Natural killer cell (primary cell): ENCODE data around the gene PLP1. TPM values are rescaled to one million over a fixed set of nuclear protein-coding genes. Genes with fewer than 3 reads are reported as not detected.
"Not testable (repeated sequence)": the region's sequence is repeated elsewhere in the genome, so short reads cannot be mapped to it uniquely, and the experiment has no call there.

Experiments used
- ATAC-seq, 3 donors: fragments of 150-1000 bp in 2 of 3; fragments of 200-7000 bp in 1 of 3; cut with Tn5 transposase; 1 replicate in 1 of 3; 2 replicates in 2 of 3; pipeline ENCODE4 v1.10.0; 2021; ENCODE audit warnings: mild to moderate bottlenecking in 2 of 3, moderate library complexity in 2 of 3
- DNase-seq, 2 donors: peaks; one replicate each; pipeline versions ENCODE4 v3.0.0 to v3.0.0-alpha.2; 2013 to 2021; ENCODE audit warnings: mixed read lengths in 1 of 2
- H3K27ac ChIP-seq: one replicate; pipeline ENCODE4 v1.5.1; 2013; ENCODE audit warnings: mild to moderate bottlenecking, low read length
- H3K27me3 ChIP-seq: one replicate; pipeline ENCODE4 v1.6.1; 2013; ENCODE audit warnings: low read length; ENCODE audit not compliant: control insufficient read depth, insufficient read depth
- H3K36me3 ChIP-seq: one replicate; pipeline ENCODE4 v1.6.1; 2013; ENCODE audit warnings: low read length; ENCODE audit not compliant: control insufficient read depth, insufficient read depth
- H3K4me1 ChIP-seq: one replicate; pipeline ENCODE4 v1.6.1; 2013; ENCODE audit warnings: low read length; ENCODE audit not compliant: control insufficient read depth, insufficient read depth
- H3K4me3 ChIP-seq: one replicate; pipeline ENCODE4 v1.5.1; 2013; ENCODE audit warnings: low read length
- H3K9me3 ChIP-seq: one replicate; pipeline ENCODE4 v1.6.1; 2013; ENCODE audit warnings: low read length; ENCODE audit not compliant: control insufficient read depth, insufficient read depth
- H3K27ac Mint-ChIP-seq, 2 donors: one replicate each; pipeline ENCODE4 v1.8.0; 2022; ENCODE audit warnings: mild to moderate bottlenecking in 2 of 2, mixed read lengths in 2 of 2, moderate library complexity in 1 of 2
- H3K27me3 Mint-ChIP-seq, 2 donors: one replicate each; pipeline ENCODE4 v1.8.0; 2022; ENCODE audit warnings: low read depth in 2 of 2, mixed read lengths in 2 of 2
- H3K36me3 Mint-ChIP-seq: one replicate; pipeline ENCODE4 v1.8.0; 2022; ENCODE audit warnings: mixed read lengths
- H3K4me1 Mint-ChIP-seq, 2 donors: one replicate each; pipeline ENCODE4 v1.8.0; 2022; ENCODE audit warnings: mixed read lengths in 2 of 2
- H3K4me3 Mint-ChIP-seq: one replicate; pipeline ENCODE4 v1.8.0; 2022; ENCODE audit warnings: mild to moderate bottlenecking, moderate library complexity, mixed read lengths
- H3K9me3 Mint-ChIP-seq, 2 donors: one replicate each; pipeline ENCODE4 v1.8.0; 2022; ENCODE audit warnings: mixed read lengths in 2 of 2
- WGBS: methylation state at CpG from one replicate; pipeline ENCODE4 v1.1.7; 2013; ENCODE audit warnings: missing lambda C conversion rate; ENCODE audit not compliant: insufficient coverage; 5-methylcytosine and 5-hydroxymethylcytosine counted together
- intact Hi-C: fragments of 100-400 bp; cut with micrococcal nuclease; formaldehyde crosslinking; loops from one replicate; pipeline ENCODE4 v1.14.2; 2022
- total RNA-seq, 4 donors: library from RNA; stranded (reverse); fragments of 120-200 nt in 1 of 4; gene quantifications; one replicate each; pipeline versions ENCODE4 v1.2.3 to v1.2.4, GENCODE V29; 2013 to 2022
- TF ChIP-seq, protein P1 (sequence below): fragments of 200-600 bp; IDR thresholded peaks from one replicate; pipeline ENCODE4 v1.8.0; 2022; ENCODE audit warnings: antibody characterized with exemption

PLP1 gene
- total RNA-seq, 3 donors from 2014 or later (not counting 1 experiment from before 2014, with no cell fraction given), result not detected

DNA sequence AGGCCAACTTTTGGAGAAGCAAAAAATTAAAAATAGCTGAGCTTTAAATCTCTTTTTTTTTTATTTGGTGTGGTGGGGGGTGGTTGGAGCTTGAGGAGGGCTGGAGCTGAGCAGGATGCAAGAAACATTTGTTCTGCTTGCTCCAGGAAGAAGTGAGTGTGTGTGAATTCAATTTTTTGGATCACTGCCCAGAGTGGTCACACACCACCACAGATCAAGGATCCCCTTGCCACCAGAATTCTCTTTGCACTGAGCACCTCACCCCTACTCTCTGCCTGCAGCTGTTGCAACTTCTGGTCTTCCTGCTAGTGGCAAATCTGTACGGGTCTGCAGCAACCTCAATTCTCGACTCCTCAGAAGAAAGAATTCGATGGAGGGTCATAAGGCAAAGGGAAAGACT lies 19.9 kb upstream of the PLP1 start:
- Histone ChIP-seq H3K27me3 (no peaks in the 10 kb centered on the region), H3K4me3 (no peak overlapping the region), H3K27ac (no peak overlapping the region), H3K9me3 (no peaks in the 10 kb centered on the region), H3K36me3 (no peaks in the 10 kb centered on the region), H3K4me1 (no peaks in the 10 kb centered on the region)
- Mint-ChIP-seq H3K27ac (no peak overlapping the region), H3K4me3 (no peak overlapping the region), H3K27me3 (no peaks in the 10 kb centered on the region), H3K36me3 (no peaks in the 10 kb centered on the region), H3K9me3 (peaks cover 0 to 3% of the 10 kb centered on the region in 2 donors), H3K4me1 (no peaks in the 10 kb centered on the region)
- TF ChIP-seq, protein P1, sequence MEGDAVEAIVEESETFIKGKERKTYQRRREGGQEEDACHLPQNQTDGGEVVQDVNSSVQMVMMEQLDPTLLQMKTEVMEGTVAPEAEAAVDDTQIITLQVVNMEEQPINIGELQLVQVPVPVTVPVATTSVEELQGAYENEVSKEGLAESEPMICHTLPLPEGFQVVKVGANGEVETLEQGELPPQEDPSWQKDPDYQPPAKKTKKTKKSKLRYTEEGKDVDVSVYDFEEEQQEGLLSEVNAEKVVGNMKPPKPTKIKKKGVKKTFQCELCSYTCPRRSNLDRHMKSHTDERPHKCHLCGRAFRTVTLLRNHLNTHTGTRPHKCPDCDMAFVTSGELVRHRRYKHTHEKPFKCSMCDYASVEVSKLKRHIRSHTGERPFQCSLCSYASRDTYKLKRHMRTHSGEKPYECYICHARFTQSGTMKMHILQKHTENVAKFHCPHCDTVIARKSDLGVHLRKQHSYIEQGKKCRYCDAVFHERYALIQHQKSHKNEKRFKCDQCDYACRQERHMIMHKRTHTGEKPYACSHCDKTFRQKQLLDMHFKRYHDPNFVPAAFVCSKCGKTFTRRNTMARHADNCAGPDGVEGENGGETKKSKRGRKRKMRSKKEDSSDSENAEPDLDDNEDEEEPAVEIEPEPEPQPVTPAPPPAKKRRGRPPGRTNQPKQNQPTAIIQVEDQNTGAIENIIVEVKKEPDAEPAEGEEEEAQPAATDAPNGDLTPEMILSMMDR, result no peak
- 0% methylated on average over 3 of the region's 3 CpGs for WGBS
- ATAC-seq, result no peak
- DNase-seq, result no peak
- intact Hi-C loops, result no loop called here

GRCh38 chrX:103758555-103758954 lies 18.1 kb upstream of the PLP1 start:
- Histone ChIP-seq H3K27ac (no peak overlapping the region), H3K36me3 (no peaks in the 10 kb centered on the region), H3K4me1 (no peaks in the 10 kb centered on the region), H3K27me3 (no peaks in the 10 kb centered on the region), H3K4me3 (no peak overlapping the region), H3K9me3 (no peaks in the 10 kb centered on the region)
- no peak overlapping the region for H3K4me3 Mint-ChIP-seq
- DNase-seq, result no peak
- H3K9me3 Mint-ChIP-seq, result peaks cover 0 to 3% of the 10 kb centered on the region in 2 donors
- H3K36me3 Mint-ChIP-seq, result no peaks in the 10 kb centered on the region
- no CpG with 5 or more reads among the region's 1 CpG for WGBS
- ATAC-seq, result no peak
- TF ChIP-seq, protein P1, result no peak
- intact Hi-C loops, result no loop called here
- H3K27ac Mint-ChIP-seq, result no peak overlapping the region
- H3K27me3 Mint-ChIP-seq, result no peaks in the 10 kb centered on the region
- H3K4me1 Mint-ChIP-seq, result no peaks in the 10 kb centered on the region

DNA sequence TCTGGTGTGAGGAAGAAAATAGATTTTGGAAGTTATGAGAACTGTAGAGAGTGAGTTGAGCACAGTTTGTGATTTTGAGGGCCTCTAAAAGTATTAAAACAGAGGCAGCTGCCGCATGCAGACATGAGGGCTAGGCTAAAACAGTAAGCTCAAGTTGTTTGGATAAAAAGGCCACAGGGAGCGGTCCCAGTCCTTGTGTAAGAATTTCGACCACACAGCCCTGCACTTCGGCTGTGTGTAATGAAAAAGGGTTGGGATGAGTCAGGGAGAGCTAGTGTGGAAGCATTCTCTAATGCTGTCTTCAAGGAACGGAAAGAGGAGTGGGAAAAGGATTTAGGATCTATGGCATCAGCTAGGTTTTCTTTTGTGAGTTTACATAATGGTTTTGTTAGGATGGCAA lies 13.1 kb upstream of the PLP1 start:
- H3K27ac Mint-ChIP-seq, ATAC-seq, H3K4me1 ChIP-seq, intact Hi-C loops, H3K27me3 Mint-ChIP-seq, H3K9me3 ChIP-seq, H3K4me3 ChIP-seq, H3K36me3 ChIP-seq, H3K4me3 Mint-ChIP-seq, H3K27me3 ChIP-seq, H3K4me1 Mint-ChIP-seq, H3K27ac ChIP-seq, DNase-seq, H3K9me3 Mint-ChIP-seq, H3K36me3 Mint-ChIP-seq: not testable (repeated sequence)
- WGBS, result 86% methylated on average over 5 of the region's 5 CpGs

- H3K9me3 Mint-ChIP-seq, H3K36me3 Mint-ChIP-seq, H3K27me3 ChIP-seq, H3K27me3 Mint-ChIP-seq, ATAC-seq, H3K4me1 ChIP-seq, H3K4me3 Mint-ChIP-seq, H3K27ac ChIP-seq, intact Hi-C loops, H3K27ac Mint-ChIP-seq, H3K36me3 ChIP-seq, DNase-seq, H3K9me3 ChIP-seq, H3K4me1 Mint-ChIP-seq, H3K4me3 ChIP-seq: not testable (repeated sequence)
- WGBS, result 86% methylated on average over 9 of the region's 9 CpGs
Observed at GRCh38 chrX:103766813-103767555, 9.7 kb upstream of the PLP1 start.
